Epidermal melanocyte (primary cell): ENCODE data around the gene AKT1S1.

ENCODE experiments used
- DNase-seq: peaks from one replicate; pipeline ENCODE4 v3.0.0; 2011; ENCODE audit warnings: low spot score; ENCODE audit not compliant: insufficient read length

The AKT1S1 gene

GRCh38 chr19:49883094-49883493 lies 5.9 kb upstream of the AKT1S1 start:
- DNase-seq: no peak

DNA sequence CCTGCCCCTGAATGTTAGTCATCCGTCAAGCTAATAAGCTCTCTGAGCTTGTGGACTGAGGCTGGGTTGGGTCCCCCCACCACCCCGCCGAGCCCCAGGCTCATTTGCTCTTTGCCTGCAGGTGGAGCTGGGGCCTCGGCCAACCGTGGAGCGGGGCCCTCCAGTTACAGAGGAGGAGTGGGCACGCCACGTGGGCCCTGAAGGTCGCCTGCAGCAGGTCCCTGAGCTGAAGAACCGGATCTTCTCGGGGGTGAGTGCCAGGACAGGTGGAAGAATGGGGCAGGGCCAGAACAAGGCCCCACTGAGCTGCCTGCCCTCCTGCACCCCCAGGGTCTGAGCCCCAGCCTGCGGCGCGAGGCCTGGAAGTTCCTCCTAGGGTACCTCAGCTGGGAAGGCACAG lies 5.5 kb upstream of the AKT1S1 start:
- no peak for DNase-seq

- DNase-seq: no peak
Observed at GRCh38 chr19:49881672-49882394, 4.7 kb upstream of the AKT1S1 start.

- DNase-seq: no peak
Observed at GRCh38 chr19:49881186-49881585, 4.0 kb upstream of the AKT1S1 start.

- DNase-seq: no peak
Observed at GRCh38 chr19:49880162-49880869, 3.2 kb upstream of the AKT1S1 start.

DNA sequence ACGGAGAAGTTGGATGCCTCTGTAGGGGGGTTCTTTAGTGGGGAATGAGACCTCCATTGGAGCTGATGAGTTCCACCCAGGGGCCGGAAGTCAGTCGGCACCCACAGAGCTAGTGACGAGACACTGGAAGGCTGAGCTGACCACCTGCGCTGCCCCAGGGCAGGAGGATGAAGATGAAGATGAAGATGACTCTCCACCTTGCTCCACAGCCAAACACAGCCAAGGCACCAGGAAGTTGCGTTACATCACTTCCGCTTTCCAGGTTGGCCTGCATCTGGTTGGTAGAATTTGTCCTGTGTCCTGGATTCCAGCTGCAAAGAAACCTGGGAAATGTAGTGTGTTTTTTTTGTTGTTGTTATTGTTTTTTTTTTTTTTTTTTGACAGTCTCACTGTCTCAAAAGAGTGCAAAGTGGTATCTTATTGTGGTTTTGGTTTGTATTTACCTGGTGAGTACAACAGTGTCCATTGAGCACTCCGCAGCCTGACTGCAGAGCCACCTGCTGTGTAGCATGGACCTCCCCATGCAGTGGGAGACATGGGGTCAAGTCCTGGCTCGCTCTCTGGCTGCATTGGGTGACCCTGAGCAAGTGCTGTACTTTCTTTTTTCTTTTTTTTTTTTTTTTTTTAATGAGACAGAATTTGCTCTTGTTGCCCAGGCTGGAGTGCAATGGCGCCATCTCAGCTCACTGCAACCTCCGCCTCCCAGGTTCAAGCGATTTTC lies 2.2 kb upstream of the AKT1S1 start:
- no peak for DNase-seq

GRCh38 chr19:49878744-49879070 lies 1.6 kb upstream of the AKT1S1 start:
- no peak for DNase-seq

- DNase-seq: peak; percentile 98
Observed at GRCh38 chr19:49877879-49878743, 956 bp upstream of the AKT1S1 start.

GRCh38 chr19:49876422-49877019 lies 634 bp downstream of the AKT1S1 start:
- no peak for DNase-seq

- no peak for DNase-seq
Observed at GRCh38 chr19:49875857-49876421, 1.2 kb downstream of the AKT1S1 start.

DNA sequence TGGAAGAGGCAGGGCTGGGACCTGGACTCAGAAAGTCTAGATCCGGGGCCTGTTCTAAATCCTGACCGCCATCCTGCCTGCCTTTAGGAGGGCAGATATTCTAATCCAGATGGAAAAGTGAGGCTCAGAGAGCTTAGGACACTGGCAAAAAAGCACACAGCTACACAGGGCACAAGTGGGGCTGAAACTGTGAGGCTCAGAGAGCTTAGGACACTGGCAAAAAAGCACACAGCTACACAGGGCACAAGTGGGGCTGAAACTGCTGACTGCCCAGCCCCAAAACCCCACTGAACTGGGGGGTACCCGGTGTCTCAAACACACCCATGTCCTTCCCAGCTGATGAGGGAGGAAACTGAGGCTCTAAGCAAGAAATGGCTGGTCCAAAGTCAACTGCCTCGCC lies 2.0 kb downstream of the AKT1S1 start:
- no peak for DNase-seq

DNA sequence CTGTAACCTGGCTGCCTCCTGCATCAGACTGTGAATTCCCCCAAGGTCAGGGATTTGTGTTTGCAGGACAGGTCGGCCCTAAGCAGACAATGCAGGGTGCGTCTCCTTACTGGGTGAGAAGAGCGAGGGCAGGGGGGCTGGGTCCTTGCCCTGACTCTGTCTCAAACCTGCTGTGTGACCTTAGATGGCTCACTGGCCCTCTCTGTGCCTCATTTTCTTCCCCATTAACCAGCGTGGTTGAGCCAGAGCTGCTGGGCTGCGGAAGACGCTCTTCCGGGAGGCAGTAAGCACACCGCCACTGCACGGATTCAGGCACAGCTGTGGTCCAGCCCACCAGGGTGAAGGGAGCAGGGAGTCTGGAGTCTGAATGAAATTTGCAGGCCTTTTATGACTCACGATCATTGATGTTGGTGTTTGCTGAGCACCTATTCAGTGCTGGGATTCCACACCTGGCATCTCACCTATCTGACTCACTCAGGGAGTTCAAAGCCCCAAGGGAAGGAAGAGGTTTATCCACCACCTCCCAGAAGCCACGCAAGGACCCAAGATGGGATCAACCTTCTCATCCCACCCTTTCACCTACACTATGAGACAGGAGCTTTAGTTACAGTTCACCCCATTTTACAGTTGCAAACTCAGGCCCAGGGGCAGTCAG lies 2.5 kb downstream of the AKT1S1 start:
- no peak for DNase-seq

DNA sequence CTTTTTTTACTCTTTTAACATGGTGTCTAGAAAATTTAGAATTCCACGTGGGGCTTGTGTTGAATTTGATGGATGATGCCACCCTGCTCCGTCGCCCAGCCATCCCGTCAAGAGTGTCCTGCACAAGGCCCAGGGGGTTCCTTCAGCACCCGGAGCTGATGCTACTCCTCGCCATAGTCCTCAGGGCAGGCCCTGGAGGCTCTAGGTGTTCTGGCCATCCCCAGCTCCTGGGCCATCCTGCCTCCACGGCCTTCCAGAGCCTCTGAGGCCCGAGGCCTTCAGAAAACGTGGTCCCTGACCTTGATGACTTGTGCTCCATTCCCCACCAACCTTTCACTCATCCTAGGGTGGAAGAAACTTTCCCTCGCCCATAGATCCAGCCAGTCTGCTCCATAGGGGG lies 3.3 kb downstream of the AKT1S1 start:
- no peak for DNase-seq

GRCh38 chr19:49873129-49873521 lies 4.0 kb downstream of the AKT1S1 start:
- DNase-seq: no peak

DNA sequence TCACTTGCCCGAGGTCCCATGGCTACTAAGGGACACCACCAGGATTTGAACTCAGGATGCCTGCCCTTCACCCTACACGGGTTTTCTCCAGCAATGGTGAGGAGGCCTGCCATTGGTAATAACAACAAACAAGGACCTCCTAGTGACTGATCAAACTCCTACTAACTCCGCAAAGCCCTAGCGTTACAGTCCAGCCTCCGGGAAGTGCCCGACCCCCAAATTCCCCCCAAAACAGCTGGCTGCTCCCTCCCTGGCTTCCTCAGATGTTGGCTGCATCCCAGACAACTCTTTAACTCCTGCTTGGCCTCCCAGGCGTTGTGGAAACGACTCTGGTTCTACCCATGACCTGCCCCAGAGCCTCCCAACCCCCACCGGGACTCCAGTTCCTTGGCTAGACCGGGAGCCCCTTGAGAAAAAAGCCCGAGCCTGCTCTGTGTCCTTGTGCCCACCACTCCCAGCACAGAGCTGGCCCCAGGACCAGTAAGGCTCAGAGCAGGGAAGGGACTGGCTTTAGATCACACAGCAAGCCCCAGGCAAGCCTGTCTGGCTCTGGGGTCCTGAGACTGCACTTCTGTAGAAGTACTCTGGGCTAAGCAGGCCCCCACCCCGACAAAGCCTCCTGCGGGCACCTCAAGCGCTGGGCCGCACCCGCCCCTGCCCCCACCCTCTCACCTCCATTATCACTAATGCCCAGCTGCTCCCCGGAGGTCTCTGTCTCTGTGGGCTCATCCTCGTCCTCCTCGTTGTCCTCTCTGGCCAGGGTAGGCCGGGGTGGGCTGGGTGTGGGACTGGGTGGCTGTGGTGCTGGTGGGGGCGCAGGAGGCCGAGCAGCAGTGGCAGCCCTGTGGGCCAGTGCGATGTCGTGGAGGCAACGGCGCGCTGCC lies 4.7 kb downstream of the AKT1S1 start:
- DNase-seq: no peak

DNA sequence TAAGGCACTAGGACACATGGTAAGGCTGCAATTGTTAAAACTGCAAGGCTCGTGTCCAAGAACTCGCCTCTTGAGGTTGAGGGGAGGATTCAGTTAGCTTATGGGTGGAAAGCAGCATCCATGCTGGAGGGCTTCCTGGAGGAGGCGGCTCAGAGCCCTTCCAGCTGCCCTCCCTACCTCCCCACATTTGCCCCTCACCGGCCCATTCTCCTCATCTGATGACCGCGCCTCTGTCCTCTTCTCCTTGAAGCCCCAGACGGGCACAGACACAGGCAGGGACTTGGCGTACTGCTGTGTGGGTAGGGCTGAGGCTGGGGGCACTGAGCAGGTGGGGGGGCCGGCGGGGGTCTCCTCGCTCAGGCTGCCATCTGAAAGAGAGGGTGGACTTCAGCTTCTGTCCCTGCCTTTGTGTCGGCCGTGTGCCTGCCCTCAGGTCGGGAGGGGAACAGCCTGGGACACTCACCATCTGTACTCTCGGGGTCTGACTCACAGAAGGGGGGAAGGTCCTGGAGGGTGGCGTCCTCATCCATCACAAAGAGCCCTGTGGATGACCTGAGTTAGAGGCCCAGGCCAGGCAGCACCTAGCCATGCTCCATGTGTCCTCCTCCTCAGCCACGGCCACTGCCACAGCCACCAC lies 5.7 kb downstream of the AKT1S1 start:
- DNase-seq: no peak

DNA sequence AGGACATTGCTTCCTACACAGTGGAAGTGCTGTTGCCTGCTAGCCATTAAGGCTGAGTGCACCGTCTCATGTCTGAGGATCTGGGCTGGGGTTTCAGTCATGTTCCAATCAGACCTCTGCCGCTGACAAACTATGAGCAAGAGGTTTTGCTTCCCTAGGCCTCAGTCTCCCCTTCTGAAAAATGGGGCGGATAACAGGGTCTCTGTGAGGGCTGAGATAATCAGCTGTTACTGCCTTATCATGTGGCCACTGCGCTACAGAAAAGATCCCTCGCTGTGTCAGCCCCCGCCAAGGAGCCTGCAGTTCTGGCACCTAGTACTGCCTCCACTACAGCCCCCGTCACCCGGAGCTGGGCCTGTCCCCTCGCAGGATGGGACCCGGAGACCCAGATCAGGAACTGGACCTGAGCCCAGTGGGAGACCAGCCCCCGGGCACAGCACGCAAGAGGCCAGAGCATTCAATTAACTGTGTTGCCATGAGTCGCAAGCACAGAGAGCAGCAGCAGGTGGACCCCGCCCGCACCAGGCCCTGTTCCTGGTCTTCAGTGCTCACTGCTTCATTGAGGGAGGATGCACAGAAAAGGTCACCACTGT lies 6.8 kb downstream of the AKT1S1 start:
- no peak for DNase-seq

DNA sequence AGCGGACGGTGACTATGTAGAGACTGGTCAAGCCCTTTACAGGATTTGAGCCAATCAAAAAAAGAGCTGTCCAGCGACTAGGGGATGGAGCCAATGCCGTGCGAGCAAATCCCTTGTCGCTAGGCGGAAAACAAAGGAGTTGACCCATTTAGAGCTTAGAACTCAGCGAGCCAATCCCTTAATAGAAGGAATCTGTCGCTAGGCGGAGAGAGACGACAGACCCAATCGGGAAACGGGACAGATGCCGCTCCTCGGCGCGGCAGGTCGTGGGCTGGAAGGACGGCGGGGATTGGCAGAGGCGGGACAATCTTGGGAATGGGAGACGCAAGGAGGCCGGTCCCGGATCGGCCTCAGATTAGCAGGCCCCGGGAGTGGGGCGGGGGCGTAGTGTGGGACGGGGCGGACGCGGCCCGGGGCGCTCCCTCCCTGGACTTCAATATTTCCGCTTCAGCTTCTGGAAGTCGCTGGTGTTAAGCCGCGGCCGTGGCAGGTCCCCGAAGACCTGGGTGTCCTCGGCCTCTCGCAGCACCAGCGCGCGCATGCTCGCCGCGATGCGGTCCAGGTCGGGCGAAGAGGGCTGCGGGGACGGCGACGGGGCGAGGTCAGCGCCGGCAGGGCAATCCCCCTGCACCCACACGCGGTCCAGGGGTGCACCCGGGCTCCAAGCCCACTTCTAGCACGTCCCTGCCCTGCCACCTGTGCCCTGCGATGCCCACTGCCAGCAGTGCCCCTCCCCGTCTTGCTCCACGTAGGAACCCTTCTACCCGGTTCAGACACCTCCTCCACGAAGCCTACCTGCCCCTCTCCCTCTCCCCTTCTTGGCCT lies 7.5 kb downstream of the AKT1S1 start:
- peak; percentile 93 for DNase-seq
